Epidermal melanocyte (primary cell): ENCODE results near the gene ARHGAP4.

Source experiments
- DNase-seq: peaks from one replicate; pipeline ENCODE4 v3.0.0; 2011; ENCODE audit warnings: low spot score; ENCODE audit not compliant: insufficient read length

Gene ARHGAP4

DNA sequence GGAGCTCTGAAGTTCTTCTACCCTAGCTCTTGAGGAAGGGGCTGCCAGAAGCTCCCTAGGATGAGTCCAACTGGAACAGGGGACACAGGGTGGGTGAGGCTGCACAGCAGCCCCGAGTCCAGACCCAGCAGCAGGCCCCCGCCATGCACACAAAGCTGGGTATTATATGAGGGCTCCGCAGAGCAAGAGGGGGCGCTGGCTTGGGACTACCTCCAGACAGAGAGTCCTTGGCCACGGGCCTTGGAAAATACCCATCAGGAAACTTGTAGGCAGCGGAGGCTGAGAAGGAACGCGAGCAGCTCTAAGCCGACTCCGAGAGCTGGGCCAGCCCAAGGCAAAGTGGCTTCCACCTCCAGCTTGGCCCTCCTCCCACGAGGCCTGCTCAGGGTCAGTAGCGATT lies 37.5 kb upstream of the ARHGAP4 start:
- DNase-seq = no peak

DNA sequence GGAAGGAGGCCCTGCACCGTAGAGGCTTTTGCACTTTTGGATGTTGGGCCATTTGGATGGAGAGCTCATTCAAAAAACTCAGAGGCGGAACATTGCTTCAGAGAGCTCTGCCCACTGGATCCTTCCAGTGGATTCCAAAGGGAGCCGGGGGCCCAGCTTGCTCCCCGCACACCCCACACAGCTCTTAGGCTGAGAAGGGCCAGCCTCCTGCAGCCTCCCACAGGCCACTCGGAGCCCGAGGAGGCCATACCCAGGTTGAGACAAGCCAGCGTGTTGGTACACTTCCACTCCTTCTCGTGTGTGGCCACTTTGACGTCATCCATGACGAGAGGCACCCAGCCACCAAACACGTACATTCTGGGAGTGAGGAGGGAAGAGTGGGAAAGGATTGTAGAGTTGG lies 35.2 kb upstream of the ARHGAP4 start:
- no peak for DNase-seq

DNA sequence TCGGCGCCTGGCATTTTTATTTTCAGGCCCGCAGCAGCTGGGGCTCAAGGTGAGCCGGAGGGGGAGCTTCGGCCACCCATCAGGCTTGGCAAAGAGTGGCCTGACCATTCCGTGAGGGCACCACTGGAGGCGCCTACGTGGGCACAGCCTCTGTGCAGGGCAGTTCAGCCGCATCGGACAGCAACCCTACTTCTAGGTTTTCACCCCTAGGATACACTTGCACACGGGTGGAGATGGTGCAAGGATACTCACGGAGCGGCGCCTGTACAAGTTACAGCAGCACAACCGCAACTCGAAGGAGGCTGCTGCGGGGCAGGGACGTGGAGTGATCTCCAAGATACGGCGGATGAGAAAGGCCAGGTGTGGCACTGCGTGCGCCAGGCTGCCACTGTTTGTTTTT lies 34.7 kb upstream of the ARHGAP4 start:
- no peak for DNase-seq

DNA sequence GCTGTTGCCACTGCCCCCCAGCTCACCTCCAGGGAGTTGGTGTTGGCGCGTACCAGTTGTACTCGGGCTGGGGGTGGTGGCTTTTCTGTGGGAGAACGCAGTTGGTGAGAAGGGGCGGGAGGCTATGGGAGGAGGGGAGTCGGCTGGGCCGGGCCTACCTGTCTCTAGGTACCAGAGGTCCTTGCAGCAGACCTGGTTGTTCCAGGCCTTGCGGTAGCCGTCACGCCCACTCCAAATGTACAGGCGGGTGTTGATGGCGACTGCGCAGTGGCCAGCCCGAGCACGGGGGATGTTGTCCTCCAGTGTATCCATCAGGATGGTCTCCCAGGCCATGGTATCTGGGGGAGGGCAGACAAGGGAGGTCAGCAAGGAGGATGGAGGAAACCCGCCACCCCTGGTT lies 34.0 kb upstream of the ARHGAP4 start:
- no peak for DNase-seq

DNA sequence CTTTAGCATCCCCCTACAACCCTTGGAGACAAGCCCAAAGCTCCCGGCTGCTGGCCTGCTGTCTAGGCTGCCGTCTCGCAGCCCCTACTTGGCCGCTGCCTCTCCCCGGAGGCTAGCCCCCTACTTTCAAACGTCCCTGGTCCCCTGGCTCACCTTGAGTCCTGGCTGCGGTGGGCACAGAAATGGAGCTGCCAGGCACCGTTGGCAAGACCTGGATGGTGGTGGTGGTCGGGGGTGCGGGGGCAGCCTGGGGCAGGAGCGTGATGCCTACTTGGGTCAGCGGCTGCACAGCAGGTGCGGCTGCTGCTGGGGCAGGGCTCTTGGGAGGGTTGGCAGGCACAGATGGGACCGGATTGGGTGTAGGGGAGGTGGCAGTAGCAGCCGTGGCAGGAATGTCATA lies 33.6 kb upstream of the ARHGAP4 start:
- DNase-seq = no peak

DNA sequence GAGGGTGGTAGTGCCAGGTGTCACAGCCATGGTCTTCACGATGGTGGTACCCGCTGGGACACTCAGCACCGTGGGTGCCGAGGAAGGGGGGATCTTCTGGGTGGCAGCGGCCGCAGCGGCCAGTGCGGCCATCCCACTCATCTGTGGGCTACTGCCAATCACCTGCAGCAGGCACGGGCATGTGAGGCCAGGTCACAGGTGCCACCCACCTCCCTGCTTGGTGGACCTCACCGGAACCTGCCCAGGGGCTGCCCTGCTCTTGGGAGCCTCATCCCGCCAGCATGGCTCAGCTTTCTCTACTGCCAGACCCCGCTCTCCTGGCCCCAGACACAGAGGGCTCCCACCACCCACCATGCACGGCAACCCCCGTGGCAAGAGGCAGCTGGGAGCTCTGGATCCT lies 32.5 kb upstream of the ARHGAP4 start:
- no peak for DNase-seq

DNA sequence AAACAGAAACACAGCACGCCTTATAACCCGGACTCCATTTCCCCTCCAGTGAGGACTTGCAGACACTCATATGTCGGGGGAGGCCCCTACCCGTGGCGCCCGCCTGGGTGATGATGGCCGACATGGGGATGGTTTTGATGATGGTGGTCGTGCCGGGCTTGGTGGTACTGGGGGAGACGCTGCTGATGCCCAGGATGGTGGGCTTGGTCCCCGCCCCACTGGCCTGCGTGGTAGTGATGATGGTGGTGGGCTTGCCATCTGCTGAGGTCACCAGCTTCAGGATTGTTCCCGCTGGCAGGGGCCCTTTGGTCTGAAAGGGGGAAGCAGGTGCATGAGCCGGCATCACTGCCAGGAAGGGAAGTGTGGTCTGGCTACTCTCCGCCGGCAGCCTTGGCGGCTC lies 31.2 kb upstream of the ARHGAP4 start:
- no peak for DNase-seq

DNA sequence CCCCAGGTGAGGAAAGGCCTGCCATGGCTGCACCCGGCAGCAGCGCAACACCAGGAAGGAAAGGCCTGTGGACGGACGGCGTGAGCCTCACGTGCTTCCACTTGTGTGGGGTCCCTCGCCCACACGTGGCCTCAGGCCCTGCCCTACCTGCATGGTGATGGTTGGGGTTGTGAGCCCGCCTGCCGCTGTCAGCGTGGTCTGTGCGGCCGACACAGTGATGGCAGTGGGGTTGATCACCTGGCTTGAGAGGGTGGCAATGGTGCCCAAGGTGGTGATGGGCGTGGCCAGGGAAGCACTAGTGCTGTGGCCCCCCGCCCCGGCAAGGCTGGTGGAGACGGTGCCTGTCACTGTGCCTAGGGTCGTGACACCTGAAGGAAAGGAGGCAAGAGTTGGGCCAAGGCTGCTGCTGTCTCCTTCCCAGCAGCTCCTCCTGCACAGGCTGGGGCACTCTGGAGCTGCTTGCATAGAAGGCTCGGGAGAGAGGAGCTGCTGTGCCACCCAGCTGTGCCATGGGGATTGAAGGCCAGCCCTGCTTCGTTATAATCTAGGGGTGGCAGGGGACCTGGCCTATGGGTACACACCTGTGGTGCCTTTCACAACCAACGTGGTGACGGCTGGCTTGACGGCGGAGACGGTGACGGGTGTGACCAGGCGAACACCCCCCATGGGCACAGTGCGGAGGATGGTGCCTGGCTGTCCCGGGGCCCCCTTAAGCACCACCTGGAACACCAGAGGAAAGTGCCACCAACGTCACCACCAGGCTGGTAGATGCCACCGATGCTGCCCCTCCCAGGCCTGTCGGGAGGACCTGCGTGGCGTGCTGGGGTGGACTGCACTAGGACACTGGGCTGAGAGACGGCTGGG lies 30.2 kb upstream of the ARHGAP4 start:
- DNase-seq = no peak

DNA sequence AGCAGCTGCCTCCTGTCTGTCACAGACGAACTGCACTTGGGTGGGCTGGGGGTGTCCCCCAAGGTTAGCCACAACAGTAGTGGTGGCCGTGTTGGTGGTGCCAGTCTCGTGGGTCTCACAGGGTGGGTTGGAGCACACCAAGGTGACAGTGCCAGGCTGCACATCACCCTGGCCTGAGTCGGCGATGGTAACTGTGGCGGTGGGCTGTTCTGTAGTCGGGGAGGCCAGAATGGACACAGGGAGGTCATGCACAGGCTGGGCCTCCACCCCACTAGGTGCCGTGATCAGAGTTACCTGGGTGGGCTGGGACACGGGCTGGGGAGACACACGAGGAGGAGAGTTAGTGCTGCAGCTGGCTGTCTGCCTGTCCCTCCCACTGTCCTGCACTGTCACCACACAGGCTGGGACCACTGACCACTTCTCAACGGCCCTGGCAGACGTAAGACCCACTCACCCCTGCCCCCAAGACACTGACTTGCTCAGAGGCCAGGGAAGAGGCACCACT lies 29.2 kb upstream of the ARHGAP4 start:
- no peak for DNase-seq

DNA sequence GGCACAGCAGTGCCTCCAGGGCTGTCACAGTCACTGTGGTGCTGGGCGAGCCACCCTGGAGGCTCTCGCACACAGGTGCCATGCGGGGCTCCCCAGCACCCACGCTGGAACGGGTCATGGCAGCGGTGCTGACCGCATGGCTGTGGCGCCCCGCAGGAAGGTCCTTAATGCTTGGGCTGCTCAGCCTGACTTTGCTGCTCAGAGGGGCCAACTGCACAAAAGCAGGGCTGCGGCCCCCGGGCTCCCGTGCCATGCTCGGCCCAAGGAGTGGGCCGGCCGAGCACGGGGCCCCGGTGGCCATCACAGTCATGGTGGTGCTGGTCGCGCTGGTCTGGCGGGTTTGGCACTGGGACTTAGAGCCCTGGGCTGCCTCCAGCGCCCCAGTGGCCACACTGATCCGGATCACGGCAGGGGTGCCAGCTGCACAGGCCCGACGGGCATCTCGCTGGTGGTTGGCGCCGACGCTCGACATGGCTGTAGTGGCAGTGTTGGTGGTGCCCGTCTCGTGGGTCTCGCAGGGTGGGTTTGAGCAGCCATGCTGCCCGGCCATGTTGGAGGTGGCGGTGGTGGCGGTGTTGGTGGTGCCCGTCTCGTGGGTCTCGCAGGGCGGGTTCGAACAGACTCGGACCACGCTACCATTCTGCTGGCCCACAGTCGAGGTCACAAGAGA lies 28.6 kb upstream of the ARHGAP4 start:
- no peak for DNase-seq

DNA sequence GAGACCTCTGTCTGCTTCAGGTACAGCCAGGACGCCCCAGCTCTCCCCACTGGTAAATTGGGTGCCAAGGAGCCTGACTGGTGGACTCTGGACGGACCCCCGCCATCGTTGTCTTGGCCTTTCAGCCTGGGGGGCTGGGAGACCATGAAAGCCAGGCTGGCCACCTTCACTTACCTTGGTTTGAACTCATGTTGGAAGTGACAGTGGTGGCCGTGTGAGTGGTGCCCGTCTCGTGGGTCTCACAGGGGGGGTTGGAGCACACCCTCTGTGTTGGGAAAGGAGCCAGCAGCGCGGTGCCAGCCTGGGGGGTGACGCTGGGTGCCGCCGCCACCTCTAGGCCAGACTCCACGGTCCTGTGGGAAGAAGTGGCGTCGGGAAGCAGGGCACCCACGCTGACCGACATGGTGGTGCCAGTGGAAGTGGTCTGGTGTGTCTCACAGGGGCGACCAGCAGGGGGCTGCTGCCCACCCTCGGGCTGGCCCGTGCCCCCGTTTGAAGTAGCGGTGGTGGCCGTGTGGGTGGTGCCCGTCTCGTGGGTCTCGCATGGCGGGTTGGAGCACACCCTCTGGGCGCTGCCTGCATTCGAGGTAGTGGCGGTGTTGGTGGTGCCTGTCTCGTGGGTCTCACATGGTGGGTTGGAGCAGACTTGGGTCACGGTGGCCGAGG lies 28.0 kb upstream of the ARHGAP4 start:
- DNase-seq = no peak

DNA sequence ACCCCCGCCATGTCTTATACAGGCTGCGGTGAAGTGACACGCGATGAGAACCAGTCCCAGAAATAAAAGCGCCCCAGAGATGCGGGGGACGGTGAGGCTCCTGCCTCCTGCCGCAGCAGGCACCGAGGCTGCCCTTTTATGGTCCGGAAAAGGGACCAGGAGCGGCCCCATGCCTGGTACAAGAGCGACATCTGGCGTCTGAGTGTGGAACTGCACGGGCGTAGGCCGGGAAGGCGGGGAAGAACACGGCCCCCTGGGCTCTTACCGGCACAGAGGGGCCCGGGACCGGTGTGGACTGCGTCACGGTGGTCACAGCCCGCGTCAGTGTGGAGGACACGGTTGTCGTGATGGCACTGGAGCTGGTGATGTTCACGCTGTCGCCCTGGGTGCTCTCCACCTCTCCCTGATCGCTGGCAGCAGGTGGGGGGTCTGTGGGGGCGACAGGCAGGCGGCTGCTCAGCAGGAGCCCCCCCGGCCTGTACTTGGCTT lies 27.3 kb upstream of the ARHGAP4 start:
- peak; percentile 74 for DNase-seq

DNA sequence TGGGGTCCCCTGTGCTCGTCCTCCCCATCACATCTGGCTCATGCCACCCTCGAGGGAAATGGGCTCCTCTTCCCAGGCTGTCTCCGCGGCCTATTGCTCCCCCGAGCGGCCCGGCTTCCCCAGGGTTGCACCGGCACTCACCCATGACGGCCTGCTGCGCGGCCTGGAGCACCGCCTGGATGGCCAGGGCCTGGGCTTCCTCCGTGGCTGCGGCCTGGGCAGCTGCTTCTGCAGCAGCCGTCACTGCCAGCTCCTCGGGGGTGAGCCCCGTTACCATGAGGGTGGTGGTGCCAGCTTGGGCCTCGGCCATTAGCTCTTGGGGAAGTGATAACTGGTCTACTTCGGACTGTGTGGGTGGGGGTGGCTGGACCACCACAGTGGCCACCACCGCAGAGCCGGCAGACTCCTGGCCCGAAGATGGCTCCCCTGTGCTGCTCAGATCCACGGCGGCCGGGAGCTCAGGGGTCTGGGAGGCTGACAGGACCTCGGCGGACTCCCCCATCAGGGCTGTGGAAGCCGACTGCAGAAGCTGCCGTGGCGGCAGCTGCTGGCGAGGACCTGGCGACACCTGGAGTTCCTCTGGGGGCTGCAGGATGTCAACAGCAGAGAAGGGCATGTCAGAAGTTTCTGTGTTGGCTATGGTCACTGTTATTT lies 26.4 kb upstream of the ARHGAP4 start:
- no peak for DNase-seq

DNA sequence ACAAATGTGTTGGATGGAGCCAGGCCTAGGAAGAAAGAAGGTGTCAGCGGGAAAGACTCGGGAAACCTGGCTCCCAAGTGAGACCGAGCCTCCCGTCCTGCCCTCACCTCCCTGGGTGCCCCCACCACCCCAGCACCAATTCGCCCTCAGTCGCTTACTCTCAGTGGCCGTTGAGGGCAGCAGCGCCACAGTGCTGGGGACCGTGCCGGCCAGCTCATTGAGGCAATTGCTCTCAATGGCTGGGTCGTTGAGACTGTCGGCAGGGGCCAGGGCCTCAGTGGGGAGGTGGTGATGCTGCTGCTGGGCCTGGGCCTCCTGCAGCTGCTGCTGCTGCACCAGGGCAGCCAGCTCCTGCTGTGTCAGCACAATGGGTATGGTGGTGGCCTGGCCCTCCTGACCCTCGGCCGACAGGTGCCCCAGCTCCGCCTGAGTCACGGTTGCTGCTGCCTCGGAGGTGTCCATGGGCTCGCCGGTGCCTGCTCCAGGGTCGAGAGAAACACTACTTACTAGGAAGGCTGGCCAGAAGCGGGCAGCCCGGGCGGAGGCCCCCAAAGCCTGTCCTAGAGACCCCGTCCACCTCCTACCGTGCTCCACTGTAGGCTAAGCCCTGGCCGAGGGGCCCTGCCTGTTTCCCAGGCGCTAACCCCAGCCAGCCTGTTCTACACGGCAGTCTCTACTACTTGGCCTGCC lies 25.8 kb upstream of the ARHGAP4 start:
- no peak for DNase-seq

DNA sequence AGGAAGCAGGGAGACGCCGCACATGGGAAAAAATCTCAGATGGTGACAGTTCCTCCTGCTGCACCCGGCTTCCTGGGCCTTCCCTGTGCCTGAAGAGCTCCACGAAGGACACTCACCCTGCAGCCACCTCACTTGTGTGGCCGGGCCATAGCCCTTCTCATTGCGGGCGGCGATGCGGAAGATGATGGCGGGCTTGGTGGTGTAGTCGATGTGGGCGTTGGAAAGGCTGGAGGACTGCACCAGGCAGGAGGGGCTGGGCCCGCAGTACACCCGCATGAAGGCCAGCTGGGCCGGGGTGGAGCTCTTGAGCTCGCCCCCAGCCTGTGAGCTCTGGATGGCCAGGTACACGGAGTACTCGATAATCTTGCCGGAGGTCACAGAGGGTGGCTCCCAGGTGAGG lies 24.1 kb upstream of the ARHGAP4 start:
- DNase-seq = no peak

DNA sequence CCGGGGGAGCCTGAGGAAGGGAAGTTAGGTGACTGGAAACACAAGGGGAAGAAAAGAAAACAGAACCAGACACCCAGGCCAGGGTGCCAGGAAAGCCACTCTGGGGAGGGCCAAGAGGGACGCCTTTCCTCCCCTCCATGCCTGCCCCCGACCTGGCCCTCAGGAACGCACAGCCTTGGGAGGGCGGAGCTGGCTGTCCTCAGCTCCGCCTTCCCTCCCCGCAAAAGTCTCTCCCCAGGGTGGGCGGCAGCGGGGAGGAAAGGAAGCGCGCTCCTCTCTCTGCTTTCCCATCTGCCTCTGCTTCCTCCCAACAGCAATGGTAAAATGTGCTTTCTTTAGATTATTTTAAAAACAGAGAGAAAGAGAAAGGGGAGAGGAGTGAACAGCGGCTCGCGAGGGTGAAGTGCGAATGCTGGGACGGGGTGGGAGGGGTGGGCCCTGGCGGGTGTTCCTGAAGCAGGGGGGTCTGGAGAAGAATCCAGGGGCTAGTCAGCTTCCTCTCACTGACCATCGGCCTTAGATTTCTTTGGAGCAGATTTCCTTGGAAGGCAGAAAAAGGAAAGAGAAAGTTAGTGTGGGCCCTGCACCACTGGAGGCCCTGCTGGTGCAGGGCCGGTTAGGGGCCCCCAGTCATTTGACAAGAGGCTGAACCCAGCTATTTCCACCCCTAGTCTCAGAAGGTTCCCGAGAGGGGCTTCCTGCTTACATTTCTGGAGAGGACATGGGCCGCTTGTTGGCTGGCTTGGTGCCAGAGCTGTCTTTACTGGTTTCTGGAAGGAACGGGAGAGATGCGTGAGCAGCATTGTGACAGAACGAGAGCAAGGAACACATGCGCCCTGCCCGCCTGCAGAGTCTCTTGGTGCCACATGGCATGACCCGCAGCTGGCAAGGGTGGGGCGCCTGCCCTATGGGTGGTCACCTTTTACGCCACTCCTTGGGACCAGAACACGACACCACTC lies 23.1 kb upstream of the ARHGAP4 start:
- no peak for DNase-seq

DNA sequence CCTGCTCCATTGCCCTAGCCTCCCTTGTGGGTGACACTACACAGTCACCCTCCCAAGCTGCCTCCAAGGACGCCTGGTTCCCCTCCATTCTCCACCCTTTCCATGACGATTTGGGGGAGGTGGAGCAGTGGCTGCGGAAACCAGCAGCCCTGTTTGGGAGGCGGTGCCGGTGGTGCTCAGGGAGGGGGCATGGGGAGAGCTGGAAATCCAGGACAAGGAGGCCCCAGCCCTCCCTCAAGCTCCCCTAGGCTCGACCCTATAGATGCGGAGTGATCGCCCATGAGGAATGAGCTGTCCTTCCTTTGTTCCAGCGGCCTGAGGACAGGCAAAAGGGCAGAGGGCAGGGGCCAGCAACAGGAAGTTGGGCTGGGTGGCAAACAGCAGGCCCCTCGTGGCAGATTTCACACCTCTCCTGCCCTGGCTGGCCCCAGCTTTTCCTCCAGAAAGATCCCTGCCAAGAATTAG lies 22.0 kb upstream of the ARHGAP4 start:
- no peak for DNase-seq

DNA sequence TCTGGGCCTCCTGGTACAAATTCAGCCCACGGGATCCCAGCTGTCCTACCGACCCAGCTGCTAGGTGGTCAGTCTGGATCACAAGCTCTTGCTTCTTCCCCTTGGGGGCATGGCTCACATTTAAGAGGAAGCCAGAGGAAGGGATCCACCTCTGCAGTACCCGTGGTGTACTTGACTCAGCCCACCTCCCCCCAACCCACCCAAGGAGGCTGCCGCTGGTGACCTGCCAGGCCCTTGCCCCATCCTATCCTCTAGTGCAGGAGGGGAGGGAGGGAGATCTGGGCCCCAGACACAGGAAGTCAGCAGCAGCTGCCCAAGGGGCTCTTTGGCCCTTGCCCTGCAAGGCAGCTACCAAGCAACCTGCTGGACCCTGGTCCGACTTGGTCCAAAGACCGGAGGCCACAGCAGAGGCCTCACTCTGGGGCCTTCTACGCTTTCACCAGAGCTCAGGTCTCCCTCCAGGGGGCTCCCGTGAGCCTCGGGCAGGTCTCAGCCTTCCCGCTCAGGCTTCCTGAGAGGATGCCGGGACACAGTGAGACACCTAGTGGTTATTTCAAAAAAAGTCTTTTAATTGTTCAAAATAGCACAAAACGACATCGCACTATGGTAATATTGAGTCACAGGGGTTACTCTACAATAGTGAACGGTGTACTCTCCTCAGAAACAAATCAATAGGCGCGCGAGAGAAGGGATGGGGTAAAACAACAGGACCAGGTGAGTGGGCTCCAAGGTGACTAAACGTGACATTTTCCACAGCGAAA lies 21.1 kb upstream of the ARHGAP4 start:
- peak; percentile 77 for DNase-seq
